ENCODE measurements around the gene RBM17.
"Not testable (repeated sequence)": the region's sequence is repeated elsewhere in the genome, so short reads cannot be mapped to it uniquely, and the experiment has no call there.

The RBM17 gene

DNA sequence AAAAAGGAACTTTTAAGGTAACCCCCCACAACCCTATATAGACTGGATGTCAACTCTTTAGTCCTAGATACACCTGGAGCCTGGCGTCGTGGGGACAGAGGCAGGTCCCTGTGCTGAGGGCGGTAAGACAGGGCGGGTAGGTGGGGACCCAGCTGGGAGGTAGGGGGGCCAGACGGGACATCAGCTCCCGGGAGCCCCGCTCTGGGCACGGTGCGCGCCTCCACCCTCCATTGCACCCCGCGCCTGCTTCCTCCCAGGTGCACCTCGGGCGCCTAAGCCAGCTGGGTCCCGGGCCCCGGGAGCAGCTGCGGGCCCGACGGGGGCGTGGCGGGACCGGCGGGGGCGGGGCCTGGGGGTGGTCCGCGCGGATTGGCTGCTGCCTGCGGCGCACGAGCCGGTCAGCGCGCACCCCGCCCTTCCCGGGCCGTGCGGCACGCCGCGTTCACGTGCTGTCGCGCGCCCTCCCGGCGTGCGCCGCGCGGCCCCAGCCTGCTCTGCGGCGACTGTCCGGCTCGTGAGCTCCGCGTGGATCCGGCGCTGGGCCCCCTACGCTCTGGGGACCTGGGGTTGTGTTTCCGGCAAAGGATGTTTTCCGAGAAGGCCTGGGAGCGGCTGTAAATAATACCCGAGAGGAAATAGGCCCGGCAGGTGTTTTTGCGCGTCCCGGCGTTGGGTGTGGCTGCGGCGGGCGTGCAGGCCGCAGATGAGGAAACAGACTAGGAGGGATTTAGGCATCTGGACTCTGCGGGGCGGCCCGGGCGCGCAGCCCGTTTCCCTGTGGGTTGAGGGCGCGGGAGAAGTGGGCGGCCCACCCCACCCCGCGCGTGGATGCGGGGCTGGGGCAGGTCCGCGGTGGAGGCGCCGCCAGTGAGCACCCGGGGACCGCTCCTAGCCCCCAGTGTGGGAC is 74.8 kb downstream of the RBM17 start:
- peak; percentile 91 for DNase-seq

DNA sequence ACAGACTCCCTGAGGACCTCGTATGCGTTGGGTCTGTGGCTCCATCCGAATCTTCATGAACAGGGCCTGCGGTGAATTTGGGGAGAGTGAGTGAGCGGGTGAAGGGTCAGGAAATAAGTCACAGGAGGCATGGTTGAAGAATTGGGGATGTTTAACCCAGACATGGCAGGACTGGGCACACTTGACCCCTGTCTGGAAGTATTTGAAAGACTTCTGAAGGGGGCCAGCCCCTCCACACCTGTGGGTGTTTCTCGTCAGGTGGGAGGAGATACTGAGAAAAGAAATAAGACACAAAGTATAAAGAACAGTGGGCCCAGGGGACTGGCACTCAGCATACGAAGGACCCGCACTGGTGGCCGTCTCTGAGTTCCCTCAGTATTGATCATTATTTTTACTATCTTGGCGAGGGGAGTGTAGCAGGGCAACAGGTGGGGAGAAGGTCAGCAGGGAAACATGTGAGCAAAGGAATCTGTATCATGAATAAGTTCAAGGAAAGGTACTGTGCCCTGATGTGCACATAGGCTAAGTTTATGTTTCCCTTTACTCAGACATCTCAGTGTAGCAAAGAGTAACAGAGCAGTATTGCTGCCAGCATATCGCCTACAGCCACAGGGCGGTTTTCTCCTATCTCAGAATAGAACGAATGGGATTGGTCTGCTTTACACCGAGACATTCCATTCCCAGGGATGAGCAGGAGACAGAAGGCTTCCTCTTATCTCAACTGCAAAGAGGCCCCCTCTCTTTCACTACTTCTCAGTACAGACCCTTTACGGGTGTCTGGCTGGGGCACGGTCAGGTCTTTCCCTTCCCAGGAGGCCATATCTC is 75.6 kb downstream of the RBM17 start:
- DNase-seq = no peak

DNA sequence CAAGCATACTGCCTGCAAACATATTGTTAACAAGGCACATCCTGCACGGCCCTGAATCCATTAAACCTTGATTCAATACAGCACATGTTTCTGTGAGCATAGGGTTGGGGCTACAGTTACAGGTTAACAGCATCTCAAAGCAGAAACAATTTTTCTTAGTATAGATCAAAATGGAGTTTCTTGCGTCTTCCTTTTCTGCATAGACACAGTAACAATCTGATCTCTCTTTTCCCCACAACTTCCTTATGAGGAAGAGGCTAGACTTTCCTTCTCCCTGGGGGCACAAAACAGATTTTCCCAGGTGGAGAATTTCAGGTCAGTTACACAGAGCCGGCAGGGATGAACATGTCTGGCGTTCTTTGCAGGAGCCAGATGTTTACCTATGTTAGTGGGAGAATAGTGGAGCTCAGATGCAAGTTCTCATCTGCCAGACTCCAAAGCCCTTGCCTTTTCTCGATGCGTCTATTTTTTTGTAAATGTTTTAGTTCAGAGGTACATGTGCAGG is 76.4 kb downstream of the RBM17 start:
- DNase-seq = no peak

DNA sequence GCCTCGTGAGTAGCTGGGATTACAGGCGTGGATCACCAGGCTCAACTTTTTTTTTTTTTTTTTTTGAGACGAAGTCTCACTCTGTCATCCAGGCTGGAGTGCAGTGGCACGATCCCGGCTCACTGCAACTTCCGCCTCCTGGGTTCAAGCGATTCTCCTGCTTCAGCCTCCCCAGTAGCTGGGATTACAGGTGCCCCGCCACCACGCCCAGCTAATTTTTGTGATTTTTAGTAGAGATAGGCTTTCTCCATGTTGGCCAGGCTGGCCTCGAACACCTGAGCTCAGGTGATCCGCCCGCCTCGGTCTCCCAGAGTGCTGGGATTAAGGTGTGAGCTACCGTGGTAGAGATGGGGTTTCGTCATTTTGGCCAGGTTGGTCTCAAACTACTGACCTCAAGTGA is 77.1 kb downstream of the RBM17 start:
- DNase-seq = not testable (repeated sequence)

All from left hindlimb (tissue), 1 donor.